HG02798 (cell line): ENCODE data around the gene BRSK1.

ENCODE experiments used
- ATAC-seq: cut with Tn5 transposase; IDR thresholded peaks from one replicate; pipeline ENCODE4 v1.9.1; 2021; ENCODE audit warnings: mild to moderate bottlenecking; ENCODE audit not compliant: unreplicated experiment, poor library complexity

The BRSK1 gene

DNA sequence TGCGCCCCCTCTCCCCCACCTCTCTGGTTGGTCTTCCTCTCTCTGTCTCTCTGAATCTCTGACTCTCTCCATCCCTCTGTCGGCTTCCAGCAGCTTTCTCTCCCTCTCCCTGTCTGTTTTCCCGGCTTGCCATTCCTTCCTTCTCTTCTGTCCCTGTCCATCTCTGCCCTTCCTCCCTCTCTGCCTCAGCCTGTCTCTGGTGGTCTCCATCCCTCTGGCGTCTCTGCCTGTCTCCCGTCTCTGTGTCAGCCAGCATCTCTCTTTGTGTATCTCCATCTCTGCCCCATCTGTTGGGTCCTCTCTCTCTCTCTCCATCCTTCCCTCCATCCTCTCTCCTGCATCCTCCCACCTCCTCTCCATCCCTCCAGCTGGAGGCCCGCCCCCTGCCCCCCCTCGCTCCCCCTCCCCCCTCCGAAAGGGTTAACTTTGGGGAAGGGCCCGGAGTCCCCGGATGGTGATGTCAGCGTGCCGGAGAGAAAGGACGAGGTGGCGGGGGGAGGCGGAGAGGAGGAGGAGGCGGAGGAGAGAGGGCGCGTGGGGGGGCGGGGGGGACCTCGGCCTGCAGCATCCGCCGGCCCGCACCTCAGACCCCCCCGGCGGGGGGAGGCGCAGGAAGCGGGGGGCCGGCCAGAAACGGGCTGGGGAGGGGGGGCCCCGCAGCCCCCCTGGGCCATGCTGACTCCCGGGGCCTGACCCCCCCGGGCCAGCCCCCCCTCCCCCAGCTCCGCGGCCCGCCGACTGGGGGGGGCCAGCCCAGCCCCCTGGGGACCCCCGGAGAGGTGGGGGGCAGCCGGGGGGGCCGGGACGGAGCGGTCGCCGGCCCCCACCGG lies at the start of gene BRSK1:
Gene BRSK1 (plus strand): TSS at position 450 of the 830 bp plus-strand sequence. CDS start 446 bp downstream, outside the sequence.
- ATAC-seq = no peak

DNA sequence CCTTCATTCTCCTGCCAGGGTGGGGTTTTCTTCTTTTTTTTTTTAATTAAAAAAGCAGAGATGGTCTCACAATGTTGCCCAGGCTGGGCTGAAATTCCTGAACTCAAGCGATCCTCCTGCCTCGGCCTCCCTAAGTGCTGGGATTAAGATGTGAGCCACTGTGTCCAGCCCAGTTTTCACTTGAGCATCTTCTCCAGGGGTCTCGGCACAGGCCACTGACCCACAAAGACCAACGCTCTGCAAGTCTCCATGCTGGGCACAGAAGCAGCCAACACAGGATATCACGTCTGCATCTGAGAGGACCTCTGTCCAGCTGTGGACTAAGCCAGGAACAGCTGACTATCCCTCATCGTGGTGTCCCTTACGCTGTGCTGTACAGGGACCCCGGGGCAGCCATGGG lies 45.8 kb upstream of the BRSK1 start:
- ATAC-seq = no peak

DNA sequence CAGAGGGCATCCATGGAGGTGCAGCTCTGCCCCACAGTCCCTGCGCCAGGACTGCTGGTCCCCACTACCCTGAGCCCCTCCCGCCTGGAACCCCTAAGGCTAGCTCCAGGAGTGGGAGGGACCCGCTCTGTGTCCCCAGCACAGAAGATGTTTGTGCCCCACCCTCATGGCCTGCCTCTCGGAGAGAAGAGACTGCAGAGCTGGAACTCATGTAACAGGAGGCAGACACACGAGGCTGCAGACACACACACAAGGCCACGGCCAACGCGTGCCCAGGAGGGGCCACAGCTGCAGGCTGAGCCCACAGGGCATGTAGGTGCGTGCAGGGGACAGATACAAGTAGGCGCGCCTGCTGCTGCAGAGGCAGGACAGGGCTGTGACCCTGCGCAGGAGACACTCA lies 44.8 kb upstream of the BRSK1 start:
- ATAC-seq = no peak

DNA sequence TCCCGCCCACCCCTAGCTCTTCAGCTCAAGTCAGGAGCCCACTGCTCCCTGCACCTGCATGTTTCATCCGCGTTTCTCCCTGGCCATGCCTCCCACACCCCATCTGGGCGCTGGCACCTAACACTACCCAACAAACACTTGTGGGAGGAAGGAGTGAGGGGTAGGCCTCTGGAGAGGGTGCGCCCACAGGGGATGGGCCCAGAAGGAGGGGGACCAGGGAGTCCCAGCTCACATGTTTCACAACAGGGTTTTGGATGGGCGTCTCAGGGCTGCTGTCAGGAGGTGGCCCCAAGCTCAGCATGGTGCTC lies 43.1 kb upstream of the BRSK1 start:
- ATAC-seq = no peak

DNA sequence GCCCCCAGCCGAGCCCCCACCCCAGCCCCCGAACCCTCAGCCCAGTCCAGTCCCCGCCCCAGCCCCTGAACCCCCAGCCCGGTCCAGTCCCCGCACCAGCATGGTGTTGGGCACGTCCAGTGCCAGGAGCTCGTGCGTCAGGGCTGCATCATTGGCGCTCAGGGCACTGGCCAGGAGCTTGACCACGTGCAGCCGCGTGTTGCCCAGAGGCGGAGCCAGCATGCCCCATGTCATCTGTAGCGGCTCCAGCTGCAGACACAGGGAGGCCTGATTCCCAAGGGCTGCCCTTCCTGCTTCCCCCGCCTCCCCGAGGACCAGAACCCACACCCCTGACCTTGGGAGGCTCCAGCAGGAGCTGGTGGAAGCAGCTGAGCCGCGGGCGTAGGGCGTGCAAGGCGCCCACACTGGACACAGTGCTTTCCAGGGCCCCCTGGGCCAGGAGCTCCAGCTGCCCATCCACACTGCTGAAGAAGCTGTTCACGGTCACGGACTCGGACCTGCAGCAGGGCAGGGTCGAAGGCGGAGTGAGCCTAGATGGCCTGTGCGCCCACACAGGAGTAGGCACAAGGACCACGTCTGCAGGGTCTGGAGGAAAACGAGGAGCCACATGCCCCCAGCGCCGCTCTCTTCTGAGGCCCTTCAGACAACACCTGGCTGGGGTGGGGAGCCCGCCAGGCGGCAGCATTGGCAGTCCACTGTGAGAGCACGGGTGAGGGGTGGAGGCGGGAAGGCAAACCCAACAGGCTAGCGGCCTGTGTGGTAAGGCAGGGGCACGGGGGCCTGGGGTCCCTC lies 42.5 kb upstream of the BRSK1 start:
- ATAC-seq = no peak

DNA sequence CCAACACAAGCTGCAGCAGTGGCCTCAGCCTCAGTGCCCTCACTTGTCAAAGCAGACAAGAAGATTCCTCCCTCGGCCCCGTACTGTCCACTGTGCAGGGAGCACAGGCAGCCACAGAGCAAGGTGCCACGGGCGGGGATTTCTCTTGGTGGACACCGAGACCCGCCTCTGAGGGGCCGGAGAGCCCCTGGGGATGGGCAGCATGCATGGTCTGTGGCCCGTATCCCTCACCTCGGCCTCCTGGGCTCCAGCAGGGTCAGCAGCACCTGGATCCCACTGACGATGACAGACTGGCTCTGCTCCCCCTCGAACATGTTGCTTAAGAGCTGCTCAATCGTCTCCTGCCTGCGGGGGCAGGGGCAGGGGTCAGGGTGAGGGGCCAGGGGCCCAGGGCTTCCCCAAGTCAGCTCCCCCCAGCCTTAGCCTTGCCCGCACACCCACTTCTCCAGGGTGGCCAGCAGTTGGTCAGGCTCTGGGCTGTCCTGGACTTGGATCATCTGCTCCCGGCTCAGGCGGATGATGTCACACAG lies 41.8 kb upstream of the BRSK1 start:
- ATAC-seq = no peak

DNA sequence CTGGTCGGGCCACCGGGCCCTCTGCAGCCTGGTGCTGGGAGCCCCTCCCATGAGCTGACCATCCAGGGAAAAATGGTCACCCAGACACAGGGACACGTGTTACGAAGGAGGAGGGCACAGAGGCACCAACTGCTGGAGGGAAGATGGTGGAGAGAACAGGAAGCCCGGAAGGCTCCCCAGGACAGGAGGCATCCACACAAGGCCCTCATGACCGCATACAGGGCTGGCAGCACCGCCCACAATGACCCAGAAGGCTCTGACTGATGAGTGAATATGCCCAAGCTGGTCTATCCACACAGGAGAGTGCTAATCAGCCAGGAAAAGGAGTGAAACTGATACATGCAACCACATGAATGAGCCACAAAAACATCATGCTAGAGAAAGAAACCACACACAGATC lies 41.3 kb upstream of the BRSK1 start:
- no peak for ATAC-seq

DNA sequence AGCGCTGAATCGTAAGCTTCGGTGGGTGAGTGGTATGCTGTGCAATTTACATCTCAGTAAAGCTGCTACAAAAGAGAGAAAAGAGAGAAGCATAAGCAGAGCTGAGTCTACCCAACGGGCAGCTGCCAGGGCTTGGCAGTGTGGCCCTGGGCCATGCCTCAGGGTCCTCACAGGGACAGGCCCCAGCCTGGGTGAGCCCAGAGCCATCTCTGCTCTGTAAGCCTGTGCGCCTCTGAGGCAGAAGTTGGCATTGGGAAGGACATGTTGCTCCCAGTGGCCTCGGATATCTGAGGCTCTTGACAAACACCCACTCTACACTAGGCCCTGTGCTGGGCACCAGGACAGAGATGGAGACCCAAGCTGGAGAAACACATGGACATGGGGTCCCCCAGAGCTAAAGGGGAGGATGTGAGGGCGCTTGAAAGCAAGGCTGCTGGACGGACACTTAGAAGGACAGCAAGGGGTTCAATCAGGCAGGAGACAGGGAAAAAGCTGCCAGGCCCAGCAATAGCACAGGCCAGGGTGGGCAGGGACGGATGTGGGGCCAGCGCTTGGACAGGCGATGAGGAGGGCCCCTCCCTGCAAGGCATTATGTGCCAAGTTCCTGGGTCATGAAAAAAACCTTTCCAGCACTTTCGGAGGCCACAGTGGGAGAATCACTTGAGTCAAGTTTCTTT lies 39.7 kb upstream of the BRSK1 start:
- no peak for ATAC-seq

DNA sequence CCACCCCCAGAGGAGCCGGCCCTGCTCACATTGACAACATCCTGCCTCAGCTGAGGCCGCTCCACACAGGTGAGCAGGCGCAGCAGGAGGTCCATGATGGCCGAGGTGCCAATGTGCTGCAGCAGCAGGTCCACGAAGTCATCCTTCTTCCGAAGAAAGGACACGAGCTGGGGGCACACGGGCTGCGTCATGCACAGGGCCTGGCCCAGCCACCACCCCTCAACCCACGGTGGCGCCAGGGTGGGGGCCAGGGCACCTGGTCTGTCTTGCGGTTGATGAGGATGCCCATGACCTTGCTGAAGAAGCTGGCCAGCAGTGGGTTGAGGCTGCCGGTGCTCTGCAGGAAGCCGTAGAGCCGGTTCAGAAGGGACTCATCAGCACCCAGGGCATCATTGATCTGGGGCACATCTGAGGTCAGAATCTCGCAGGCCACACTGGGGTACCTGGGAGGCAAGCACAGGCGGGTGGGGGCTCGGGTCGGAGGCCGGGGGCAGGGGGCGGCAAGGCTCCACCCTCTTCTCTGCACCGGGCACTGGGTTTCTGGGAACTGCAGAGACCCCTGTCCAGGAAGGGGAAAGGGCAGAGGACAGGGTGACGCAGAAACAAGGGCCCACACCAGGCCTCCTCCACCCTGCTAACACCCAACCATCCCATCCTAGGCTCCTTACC lies 38.4 kb upstream of the BRSK1 start:
- ATAC-seq = no peak

DNA sequence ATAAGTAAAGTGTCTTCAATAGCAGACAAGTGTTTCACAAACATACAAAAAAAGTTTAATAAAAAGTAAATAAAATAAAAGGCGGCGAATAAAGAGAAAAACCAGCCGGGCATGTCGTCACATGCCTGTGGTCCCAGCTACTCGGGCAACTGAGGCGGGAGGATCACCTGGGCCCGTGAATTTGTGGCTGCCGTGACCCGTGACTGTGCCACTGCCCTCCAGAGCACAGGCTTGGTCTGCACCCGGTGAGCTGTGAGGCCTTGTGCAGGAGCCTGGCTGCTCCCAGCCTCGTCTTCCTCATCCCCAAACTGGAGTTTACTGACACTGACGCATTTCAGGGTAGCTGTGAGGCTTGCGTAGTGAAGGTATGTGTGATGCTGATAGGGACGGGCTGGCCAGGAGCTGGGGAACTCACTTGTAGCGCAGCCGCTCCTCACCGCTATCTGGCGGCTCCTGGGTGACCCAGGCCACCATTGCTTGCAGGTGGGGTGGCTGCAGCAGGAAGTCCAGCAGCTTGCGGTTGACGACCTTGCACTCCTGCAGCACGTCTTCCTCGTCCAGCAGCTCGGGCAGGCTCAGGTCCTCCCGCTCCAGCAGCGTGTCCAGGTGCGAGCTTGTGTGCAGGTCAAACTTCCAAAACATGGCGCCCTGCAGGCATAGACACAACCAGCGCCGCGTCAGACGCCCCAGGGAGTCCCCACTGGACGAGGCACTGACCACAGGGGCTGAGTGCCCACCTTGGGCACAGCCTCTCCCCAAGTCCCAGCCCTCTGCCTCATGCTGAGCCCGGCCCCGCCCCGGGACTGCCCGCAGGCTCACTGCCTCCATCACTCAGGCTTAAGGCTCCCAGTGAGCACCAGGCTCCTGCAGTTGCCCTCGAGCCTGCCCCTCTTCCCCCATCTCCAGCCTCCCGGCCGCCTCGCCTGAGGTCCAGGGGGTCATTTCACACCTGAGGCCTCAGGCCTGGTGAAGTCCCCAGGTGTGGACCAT lies 37.0 kb upstream of the BRSK1 start:
- ATAC-seq = no peak

DNA sequence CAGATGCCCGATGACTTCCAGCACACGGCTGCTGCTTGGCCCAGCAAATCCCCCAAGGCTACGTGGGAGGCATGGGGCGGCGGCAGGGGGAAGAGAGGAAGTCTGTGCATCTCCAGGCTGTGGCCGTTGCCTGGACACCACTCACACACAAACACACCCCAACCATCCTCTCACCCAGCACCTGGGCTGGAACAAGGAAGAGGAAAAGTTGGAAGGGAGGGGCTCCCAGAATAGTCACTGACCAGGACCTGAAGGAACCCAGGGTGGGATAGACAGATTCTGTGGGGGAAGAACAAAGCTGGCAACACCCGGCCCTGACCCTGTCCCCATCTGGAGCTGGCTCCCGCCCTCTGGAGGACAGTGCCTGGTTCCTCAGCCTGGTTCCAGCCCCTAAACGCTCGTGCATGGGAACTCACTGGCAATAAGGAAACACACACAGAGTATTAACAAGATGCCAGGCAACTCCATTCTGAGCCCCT lies 36.1 kb upstream of the BRSK1 start:
- ATAC-seq = no peak

DNA sequence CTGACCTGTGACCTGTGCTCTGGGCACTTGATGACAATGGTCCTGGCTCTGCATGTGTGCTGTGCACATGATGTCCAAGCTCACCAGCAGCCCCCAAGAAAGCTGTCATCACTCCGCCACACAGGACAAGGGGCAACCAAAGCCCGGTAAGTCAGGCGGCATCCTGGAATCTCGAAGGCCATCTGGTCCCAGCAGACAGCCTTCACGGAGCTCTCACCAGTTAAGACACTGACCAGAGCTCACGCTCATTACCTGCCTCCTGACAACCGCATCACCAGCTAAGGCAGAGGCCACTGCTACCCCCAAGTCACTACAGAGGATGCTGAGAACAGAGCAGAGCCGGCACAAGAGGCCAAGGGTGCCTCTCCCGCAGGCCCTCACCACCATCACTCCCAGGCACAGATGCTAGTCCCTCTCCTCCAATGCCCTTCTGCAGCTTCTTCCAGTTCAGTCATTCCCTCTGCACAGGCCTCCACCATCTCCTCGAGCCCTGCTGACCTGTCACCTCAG lies 35.6 kb upstream of the BRSK1 start:
- no peak for ATAC-seq

DNA sequence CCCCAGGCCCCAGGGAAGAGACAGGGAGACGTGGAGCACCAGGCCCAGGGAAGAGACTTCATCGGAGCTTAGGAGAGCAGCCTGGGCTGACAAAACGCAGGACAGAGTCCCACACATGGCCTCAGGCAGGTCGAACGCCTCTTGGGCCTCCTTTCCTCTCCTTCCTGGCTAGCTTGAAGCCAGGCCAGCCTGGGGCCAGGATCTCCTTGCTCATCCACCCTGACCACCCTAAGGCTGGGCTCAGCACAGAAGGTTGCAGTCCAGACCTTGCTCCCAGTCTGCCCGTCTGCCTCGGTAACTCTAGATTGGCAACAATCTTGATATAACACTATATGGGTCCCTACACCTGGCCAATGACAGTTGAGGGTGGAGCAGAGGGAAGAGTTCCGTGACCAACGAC lies 35.1 kb upstream of the BRSK1 start:
- no peak for ATAC-seq

DNA sequence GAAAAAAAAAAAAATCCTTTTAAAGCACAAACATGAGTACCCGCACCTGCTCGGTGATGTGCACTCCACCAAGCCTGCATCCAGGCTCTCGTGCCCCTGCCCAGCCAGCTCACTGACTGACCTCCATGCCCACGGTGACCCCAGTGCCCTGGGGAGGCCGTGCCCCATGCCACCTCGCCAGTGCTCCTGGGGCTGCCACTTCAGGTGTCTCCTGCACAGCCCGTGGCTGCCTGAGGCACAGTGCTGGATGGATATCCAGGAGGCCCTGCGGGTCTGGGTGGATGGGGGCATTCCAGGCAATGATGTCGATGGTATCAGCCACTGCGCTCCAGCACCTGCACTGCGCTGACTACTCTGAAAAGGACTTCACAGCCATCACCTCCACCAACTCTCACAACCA lies 34.0 kb upstream of the BRSK1 start:
- no peak for ATAC-seq

DNA sequence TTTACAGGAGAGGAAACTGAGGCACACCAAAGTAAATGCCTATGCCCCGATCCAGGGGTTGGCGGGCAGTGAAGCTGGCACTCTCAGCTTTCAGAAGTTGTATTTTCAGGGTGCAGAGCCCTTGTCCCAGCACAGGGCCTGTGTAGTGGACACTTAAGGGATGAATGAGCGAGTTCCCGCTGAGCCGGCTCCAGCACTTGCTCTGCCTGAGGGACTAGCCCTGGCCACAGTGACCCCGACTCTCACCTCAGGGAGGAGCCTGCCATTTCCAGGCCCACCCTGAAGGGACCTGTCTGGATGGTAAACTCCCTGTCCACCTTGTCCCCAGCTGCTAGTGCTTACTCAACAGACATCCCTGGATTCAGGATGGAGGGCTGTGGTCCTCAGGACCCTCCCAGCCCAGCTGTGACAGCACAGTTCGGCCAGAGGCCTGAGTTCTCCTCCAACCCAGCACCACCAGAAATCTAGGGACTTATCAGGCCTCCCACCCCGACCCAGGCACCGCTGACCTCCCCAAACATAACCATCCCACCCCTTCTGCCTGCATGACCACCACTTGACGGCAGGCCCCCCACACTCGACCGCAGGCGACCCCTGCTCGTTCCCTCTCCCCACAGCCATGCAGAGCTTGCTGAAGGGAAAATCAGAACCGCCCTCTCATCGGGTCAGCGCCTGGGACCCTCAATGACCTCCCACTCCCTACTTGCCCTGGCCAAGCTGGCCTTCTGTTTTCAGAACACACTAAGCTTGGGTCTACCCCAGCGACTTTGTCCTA lies 33.3 kb upstream of the BRSK1 start:
- ATAC-seq = no peak

DNA sequence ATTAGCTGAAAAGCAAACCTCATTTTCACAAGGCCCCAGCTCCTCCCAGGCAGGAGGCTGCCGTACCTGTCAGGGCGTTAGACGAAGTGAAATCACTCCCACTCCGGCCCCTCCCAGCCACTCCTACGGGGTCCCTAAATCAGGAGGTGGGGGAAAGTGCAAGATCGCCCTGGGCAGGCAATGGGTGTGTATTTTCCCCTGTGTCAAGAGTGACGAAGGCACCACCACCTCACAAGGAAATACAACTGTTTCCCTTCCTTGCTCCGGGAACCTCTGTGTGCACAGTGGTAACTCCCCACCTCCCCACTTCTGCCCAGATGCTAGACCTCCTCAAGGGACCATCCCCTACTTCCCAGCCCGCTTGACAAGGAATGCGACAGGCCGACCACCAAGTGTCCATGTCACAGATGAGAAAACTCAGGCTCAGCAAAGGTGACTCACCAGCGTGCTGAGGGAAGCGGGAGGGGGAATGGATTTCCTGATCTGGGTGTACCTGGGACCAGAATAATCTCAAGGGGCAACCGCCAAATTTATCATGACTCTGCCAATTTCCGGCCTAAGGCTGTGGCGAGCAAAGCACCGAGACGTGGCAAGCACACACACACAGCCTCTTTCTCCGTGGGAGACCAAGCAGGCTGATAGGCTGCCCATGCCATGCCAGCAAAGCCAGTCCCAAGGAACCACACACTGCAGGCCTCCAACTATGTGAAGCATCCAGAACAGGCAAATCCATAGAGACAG lies 32.3 kb upstream of the BRSK1 start:
- no peak for ATAC-seq
